Endodermal cell (in vitro differentiated cells): ENCODE results near the gene NHLH1. TPM values are rescaled to one million over a fixed set of nuclear protein-coding genes. Genes with fewer than 3 reads are reported as not detected.

Experiments used
- DNase-seq: peaks from one replicate; pipeline ENCODE4 v3.0.0-alpha.2; 2017
- H3K27ac ChIP-seq: 2 replicates; pipeline ENCODE4 v1.5.1; 2013; ENCODE audit warnings: mild to moderate bottlenecking, low read depth, low read length, moderate library complexity
- H3K27me3 ChIP-seq: 2 replicates; pipeline ENCODE4 v1.6.1; 2013; ENCODE audit warnings: mild to moderate bottlenecking, low read length, moderate library complexity; ENCODE audit not compliant: insufficient read depth, control insufficient read depth, poor library complexity, severe bottlenecking
- H3K36me3 ChIP-seq: 2 replicates; pipeline ENCODE4 v1.7.0; 2013; ENCODE audit warnings: mild to moderate bottlenecking, low read length, moderate library complexity; ENCODE audit not compliant: control insufficient read depth, insufficient read depth
- H3K4me1 ChIP-seq: one replicate; pipeline ENCODE4 v1.7.0; 2013; ENCODE audit warnings: low read length; ENCODE audit not compliant: control insufficient read depth, insufficient read depth
- H3K4me3 ChIP-seq: 2 replicates; pipeline ENCODE4 v1.5.1; 2013; ENCODE audit warnings: mild to moderate bottlenecking, low read length, moderate library complexity
- H3K9ac ChIP-seq: 2 replicates; pipeline ENCODE4 v1.6.1; 2013; ENCODE audit warnings: mild to moderate bottlenecking, low read length, moderate library complexity; ENCODE audit not compliant: poor library complexity, severe bottlenecking; ENCODE audit errors: extremely low read depth
- H3K9me3 ChIP-seq: 2 replicates; pipeline ENCODE4 v1.6.1; 2013; ENCODE audit warnings: mild to moderate bottlenecking, low read length, moderate library complexity; ENCODE audit not compliant: control insufficient read depth
- H3K27ac Mint-ChIP-seq: 2 replicates; pipeline ENCODE4 v1.8.0; 2020; ENCODE audit warnings: mixed read lengths
- H3K27me3 Mint-ChIP-seq: 2 replicates; pipeline ENCODE4 v1.8.0; 2021; ENCODE audit warnings: mild to moderate bottlenecking, mixed read lengths; ENCODE audit not compliant: insufficient read depth
- H3K36me3 Mint-ChIP-seq: 2 replicates; pipeline ENCODE4 v1.8.0; 2020; ENCODE audit warnings: low read depth, mixed read lengths
- H3K4me1 Mint-ChIP-seq: 2 replicates; pipeline ENCODE4 v1.8.0; 2020; ENCODE audit warnings: mixed read lengths
- H3K4me3 Mint-ChIP-seq: 2 replicates; pipeline ENCODE4 v1.8.0; 2020; ENCODE audit warnings: mild to moderate bottlenecking, moderate library complexity, mixed read lengths
- H3K9me3 Mint-ChIP-seq: 2 replicates; pipeline ENCODE4 v1.8.0; 2020; ENCODE audit warnings: mild to moderate bottlenecking, mixed read lengths
- CTCF ChIP-seq: fragments of 200-600 bp; sonication (generic); conservative IDR thresholded peaks from 2 replicates; pipeline ENCODE4 v1.5.0; 2021; ENCODE audit warnings: antibody characterized with exemption, mild to moderate bottlenecking
- WGBS, 2 experiments: methylation state at CpG; one replicate each; pipeline versions ENCODE4 v1.1.5 to v1.1.7; 2013; ENCODE audit warnings: missing lambda C conversion rate in 2 of 2, mixed read lengths in 1 of 2; ENCODE audit not compliant: insufficient coverage in 1 of 2, insufficient read length in 1 of 2; 5-methylcytosine and 5-hydroxymethylcytosine counted together
- total RNA-seq, 2 donors: library from RNA; stranded (reverse); fragmentation: NEBNext Ultra II Directional in 1 of 2; extraction: Animal tissue kit (Norgen Biotek cat#: 25700) in 1 of 2; gene quantifications; 2 replicates in 1 of 2; 3 replicates in 1 of 2; pipeline ENCODE4 v1.2.1, GENCODE V29; 2021

Gene NHLH1
- total RNA-seq, 2 donors from 2014 or later = 0.31 to 0.57 TPM

DNA sequence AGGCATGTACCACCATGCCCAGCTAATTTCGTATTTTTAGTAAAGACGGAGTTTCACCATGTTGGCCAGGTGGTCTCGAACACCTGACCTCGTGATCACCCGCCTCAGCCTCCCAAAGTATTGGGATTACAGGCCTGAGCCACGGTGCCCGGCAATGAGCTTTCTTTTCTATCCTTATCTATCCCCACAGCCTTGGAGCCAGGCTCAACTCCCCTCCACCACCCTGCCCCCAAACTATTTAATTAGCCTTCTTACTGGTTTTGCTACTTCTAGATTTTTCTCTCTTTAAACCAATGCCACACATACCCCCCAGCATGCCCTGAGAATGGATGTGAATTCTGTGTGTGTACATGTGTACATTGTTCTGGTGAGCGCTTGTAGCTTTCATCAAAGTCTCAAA, 27.8 kb downstream of the NHLH1 start:
- no peaks in the 10 kb centered on the region for H3K27me3 Mint-ChIP-seq
- H3K36me3 ChIP-seq = no peaks in the 10 kb centered on the region
- WGBS, 2 experiments = 94% methylated on average over 5 to 8 of the region's 8 CpGs
- TF ChIP-seq CTCF = no peak
- H3K9me3 Mint-ChIP-seq = no peaks in the 10 kb centered on the region
- no peaks in the 10 kb centered on the region for H3K4me1 ChIP-seq
- H3K36me3 Mint-ChIP-seq = no peaks in the 10 kb centered on the region
- no peaks in the 10 kb centered on the region for H3K9me3 ChIP-seq
- no peak for DNase-seq
- peaks cover 18% of the 10 kb centered on the region for H3K4me1 Mint-ChIP-seq
- H3K27me3 ChIP-seq = no peaks in the 10 kb centered on the region
- no peak overlapping the region for H3K27ac ChIP-seq
- no peak overlapping the region for H3K9ac ChIP-seq
- H3K27ac Mint-ChIP-seq = no peak overlapping the region
- H3K4me3 ChIP-seq = no peak overlapping the region
- no peak overlapping the region for H3K4me3 Mint-ChIP-seq

GRCh38 chr1:160397651-160398050, 30.8 kb downstream of the NHLH1 start:
- H3K4me1 Mint-ChIP-seq = peaks cover 33% of the 10 kb centered on the region
- no peak overlapping the region for H3K4me3 Mint-ChIP-seq
- H3K9me3 ChIP-seq = no peaks in the 10 kb centered on the region
- no peaks in the 10 kb centered on the region for H3K36me3 Mint-ChIP-seq
- no peaks in the 10 kb centered on the region for H3K36me3 ChIP-seq
- H3K27ac ChIP-seq = no peak overlapping the region
- no peak overlapping the region for H3K9ac ChIP-seq
- no peak for DNase-seq
- no peak overlapping the region for H3K4me3 ChIP-seq
- no peaks in the 10 kb centered on the region for H3K4me1 ChIP-seq
- 77 to 100% methylated on average over 1 of the region's 1 CpG for WGBS, 2 experiments
- no peak overlapping the region for H3K27ac Mint-ChIP-seq
- no peaks in the 10 kb centered on the region for H3K9me3 Mint-ChIP-seq
- H3K27me3 Mint-ChIP-seq = no peaks in the 10 kb centered on the region
- TF ChIP-seq CTCF = no peak
- H3K27me3 ChIP-seq = no peaks in the 10 kb centered on the region

GRCh38 chr1:160398823-160399222, 32.0 kb downstream of the NHLH1 start:
- Mint-ChIP-seq H3K27ac (no peak overlapping the region), H3K4me3 (no peak overlapping the region), H3K36me3 (no peaks in the 10 kb centered on the region), H3K9me3 (no peaks in the 10 kb centered on the region), H3K27me3 (no peaks in the 10 kb centered on the region), H3K4me1 (peaks cover 45% of the 10 kb centered on the region)
- Histone ChIP-seq H3K36me3 (no peaks in the 10 kb centered on the region), H3K27ac (no peak overlapping the region), H3K9me3 (no peaks in the 10 kb centered on the region), H3K4me1 (no peaks in the 10 kb centered on the region), H3K27me3 (no peaks in the 10 kb centered on the region), H3K4me3 (no peak overlapping the region), H3K9ac (no peak overlapping the region)
- no peak for TF ChIP-seq CTCF
- DNase-seq = no peak
- WGBS, 2 experiments = 86 to 95% methylated on average over 1 to 4 of the region's 4 CpGs
